Colonic mucosa (tissue), 4 donors: Measurements from ENCODE around the gene PGM1. TPM values are rescaled to one million over a fixed set of nuclear protein-coding genes. Genes with fewer than 3 reads are reported as not detected.

Source experiments
- DNase-seq: peaks from one replicate; pipeline ENCODE4 v3.0.0-alpha.2; 2020
- H3K27ac ChIP-seq: fragments of 200-600 bp; one replicate; pipeline ENCODE4 v1.8.0; 2021
- H3K27me3 ChIP-seq: fragments of 200-600 bp; one replicate; pipeline ENCODE4 v1.8.0; 2021
- H3K36me3 ChIP-seq: fragments of 200-600 bp; one replicate; pipeline ENCODE4 v1.8.0; 2021
- H3K4me1 ChIP-seq: fragments of 200-600 bp; one replicate; pipeline ENCODE4 v1.8.0; 2021; ENCODE audit warnings: mild to moderate bottlenecking
- H3K4me3 ChIP-seq: fragments of 200-600 bp; one replicate; pipeline ENCODE4 v1.8.0; 2021
- H3K9ac ChIP-seq, 2 donors: one replicate each; pipeline ENCODE4 v1.7.0; 2013; ENCODE audit warnings: control low read depth in 2 of 2, low read depth in 2 of 2, low read length in 2 of 2
- H3K9me3 ChIP-seq: fragments of 200-600 bp; one replicate; pipeline ENCODE4 v1.8.0; 2021
- CTCF ChIP-seq: fragments of 200-600 bp; IDR thresholded peaks from one replicate; pipeline ENCODE4 v1.8.0; 2022; ENCODE audit warnings: antibody characterized with exemption, mild to moderate bottlenecking
- intact Hi-C: fragments of 100-400 bp; cut with DNase I; formaldehyde crosslinking; loops from one replicate; pipeline ENCODE4 v1.14.1; 2022
- total RNA-seq, 2 donors: library from RNA; stranded (reverse); fragmentation: NEBNext Ultra II Directional in 1 of 2; extraction: Animal tissue kit (Norgen Biotek cat#: 25700) in 1 of 2; gene quantifications; one replicate each; pipeline ENCODE4 v1.2.1, GENCODE V29; 2021
- donor health status: healthy.
- donor health status: DM: no; HTN: no; CAD: no.
- donor health status: DM: no; HTN: no; CAD: no.

PGM1 gene
- total RNA-seq, 2 donors from 2014 or later = 104 to 146 TPM

- Histone ChIP-seq H3K4me3 (no peak overlapping the region), H3K9ac (no peak overlapping the region), H3K4me1 (no peaks in the 10 kb centered on the region), H3K27me3 (no peaks in the 10 kb centered on the region), H3K36me3 (no peaks in the 10 kb centered on the region), H3K9me3 (no peaks in the 10 kb centered on the region), H3K27ac (no peak overlapping the region)
- intact Hi-C loops = no loop called here
- no peak for DNase-seq
- TF ChIP-seq CTCF = no peak
Measured at GRCh38 chr1:63601061-63601460, 7.8 kb downstream of the PGM1 start.

GRCh38 chr1:63601463-63601862 is 8.3 kb downstream of the PGM1 start:
- no peak overlapping the region for H3K27ac ChIP-seq
- H3K9ac ChIP-seq = no peak overlapping the region
- H3K4me1 ChIP-seq = no peaks in the 10 kb centered on the region
- no peaks in the 10 kb centered on the region for H3K9me3 ChIP-seq
- H3K4me3 ChIP-seq = no peak overlapping the region
- intact Hi-C loops = no loop called here
- no peaks in the 10 kb centered on the region for H3K36me3 ChIP-seq
- no peak for TF ChIP-seq CTCF
- no peak for DNase-seq
- no peaks in the 10 kb centered on the region for H3K27me3 ChIP-seq

- no peak for DNase-seq
- Histone ChIP-seq H3K4me3 (no peak overlapping the region), H3K27ac (no peak overlapping the region), H3K27me3 (no peaks in the 10 kb centered on the region), H3K9ac (no peak overlapping the region), H3K36me3 (no peaks in the 10 kb centered on the region), H3K4me1 (no peaks in the 10 kb centered on the region), H3K9me3 (no peaks in the 10 kb centered on the region)
- intact Hi-C loops = no loop called here
- no peak for TF ChIP-seq CTCF
Measured at GRCh38 chr1:63601912-63602311, 8.7 kb downstream of the PGM1 start.

GRCh38 chr1:63602629-63603028 is 9.4 kb downstream of the PGM1 start:
- no peak for TF ChIP-seq CTCF
- no peaks in the 10 kb centered on the region for H3K36me3 ChIP-seq
- intact Hi-C loops = no loop called here
- H3K9me3 ChIP-seq = no peaks in the 10 kb centered on the region
- no peak for DNase-seq
- H3K4me3 ChIP-seq = no peak overlapping the region
- H3K9ac ChIP-seq = no peak overlapping the region
- no peaks in the 10 kb centered on the region for H3K27me3 ChIP-seq
- no peak overlapping the region for H3K27ac ChIP-seq
- no peaks in the 10 kb centered on the region for H3K4me1 ChIP-seq

- no peak for DNase-seq
- H3K4me1 ChIP-seq = no peaks in the 10 kb centered on the region
Measured at GRCh38 chr1:63603810-63604209, 10.6 kb downstream of the PGM1 start.

More at GRCh38 chr1:63603810-63604209, 10.6 kb downstream of the PGM1 start:
- Histone ChIP-seq H3K9ac (no peak overlapping the region), H3K4me3 (no peak overlapping the region), H3K27me3 (no peaks in the 10 kb centered on the region), H3K27ac (no peak overlapping the region), H3K36me3 (no peaks in the 10 kb centered on the region), H3K9me3 (no peaks in the 10 kb centered on the region)
- TF ChIP-seq CTCF = no peak
- intact Hi-C loops = no loop called here
